ENCODE results near the gene SLC28A2.
A peak's percentile ranks its signal among the peaks of the same experiment; 100 is the strongest.
"Not testable (repeated sequence)": the region's sequence is repeated elsewhere in the genome, so short reads cannot be mapped to it uniquely, and the experiment has no call there.

SLC28A2 gene

DNA sequence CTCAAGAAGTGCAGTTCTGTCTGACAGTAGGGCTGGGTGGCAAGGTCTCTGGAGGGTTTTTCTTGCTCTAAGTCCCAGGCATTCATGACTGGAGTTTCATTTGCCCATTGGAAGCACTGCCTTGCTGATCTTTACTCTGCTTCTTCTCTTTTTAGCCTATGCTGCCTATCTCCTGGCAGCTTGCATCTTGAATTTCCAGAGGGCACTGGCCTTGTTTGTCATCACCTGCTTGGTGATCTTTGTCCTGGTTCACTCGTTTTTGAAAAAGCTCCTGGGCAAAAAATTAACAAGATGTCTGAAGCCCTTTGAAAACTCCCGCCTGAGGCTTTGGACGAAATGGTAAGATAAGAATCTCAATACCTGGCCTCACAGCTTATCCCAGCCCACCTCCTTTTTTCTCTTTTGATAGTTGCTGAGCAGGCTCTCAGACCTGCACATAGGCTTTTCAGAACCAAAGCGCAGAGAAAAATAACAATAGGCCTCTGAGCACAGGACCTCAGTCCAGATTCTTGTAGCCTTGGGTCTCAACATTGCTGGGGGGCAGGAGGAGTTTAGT is 10.9 kb downstream of the SLC28A2 start:
- DNase-seq (ENCODE audit: low read depth in 2 of 2, low spot score in 1 of 2) = no peak

- no peak for DNase-seq (ENCODE audit: low read depth in 2 of 2, low spot score in 1 of 2)
These were observed 11.8 kb downstream of the SLC28A2 start for GRCh38 chr15:45263854-45264253.

- DNase-seq (ENCODE audit: low read depth in 2 of 2, low spot score in 1 of 2) = no peak
These were observed 13.5 kb downstream of the SLC28A2 start for GRCh38 chr15:45265506-45265905.

DNA sequence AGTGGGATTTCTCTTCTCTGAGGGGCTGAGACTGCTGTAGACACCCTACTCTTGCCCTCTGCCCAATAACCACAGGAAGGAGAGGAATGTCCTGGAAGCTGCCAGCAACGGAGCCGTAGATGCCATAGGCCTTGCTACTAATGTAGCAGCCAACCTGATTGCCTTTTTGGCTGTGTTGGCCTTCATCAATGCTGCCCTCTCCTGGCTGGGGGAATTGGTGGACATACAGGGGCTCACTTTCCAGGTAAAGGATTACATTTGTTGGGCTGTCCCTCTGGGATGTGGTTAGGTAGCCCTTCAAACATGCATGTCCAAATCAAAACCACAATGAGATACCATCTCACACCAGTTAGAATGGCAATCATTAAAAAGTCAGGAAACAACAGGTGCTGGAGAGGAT is 16.1 kb downstream of the SLC28A2 start:
- DNase-seq (ENCODE audit: low read depth in 2 of 2, low spot score in 1 of 2) = no peak

GRCh38 chr15:45274636-45275380 is 22.8 kb downstream of the SLC28A2 start:
- no peak for DNase-seq (ENCODE audit: low read depth in 2 of 2, low spot score in 1 of 2)

- no peak for DNase-seq (ENCODE audit: low read depth in 2 of 2, low spot score in 1 of 2)
These were observed 24.8 kb downstream of the SLC28A2 start for GRCh38 chr15:45276831-45277230.

GRCh38 chr15:45279024-45279698 is 27.1 kb downstream of the SLC28A2 start:
- DNase-seq (ENCODE audit: low read depth in 2 of 2, low spot score in 1 of 2) = peak; percentile 90 to 94

DNA sequence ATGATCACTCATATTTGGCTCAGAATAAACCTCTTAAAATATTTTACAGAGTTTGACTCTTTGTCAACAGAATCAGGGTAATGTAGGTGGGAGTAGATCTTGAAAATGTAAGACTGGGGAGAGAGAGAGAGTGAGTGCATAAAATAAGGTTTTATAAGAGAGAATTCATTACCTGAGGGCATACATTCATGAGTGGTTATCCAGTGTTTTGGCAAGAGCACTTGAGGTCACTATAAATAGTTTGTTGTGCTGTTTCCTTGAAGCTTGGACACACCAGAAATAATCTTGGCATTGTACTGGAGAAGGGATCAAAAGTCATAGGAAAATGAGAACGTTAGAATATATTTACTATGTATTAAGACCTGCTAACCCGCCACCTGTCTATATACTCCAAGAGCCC is 33.4 kb downstream of the SLC28A2 start:
- no peak for DNase-seq (ENCODE audit: low read depth in 2 of 2, low spot score in 1 of 2)

DNA sequence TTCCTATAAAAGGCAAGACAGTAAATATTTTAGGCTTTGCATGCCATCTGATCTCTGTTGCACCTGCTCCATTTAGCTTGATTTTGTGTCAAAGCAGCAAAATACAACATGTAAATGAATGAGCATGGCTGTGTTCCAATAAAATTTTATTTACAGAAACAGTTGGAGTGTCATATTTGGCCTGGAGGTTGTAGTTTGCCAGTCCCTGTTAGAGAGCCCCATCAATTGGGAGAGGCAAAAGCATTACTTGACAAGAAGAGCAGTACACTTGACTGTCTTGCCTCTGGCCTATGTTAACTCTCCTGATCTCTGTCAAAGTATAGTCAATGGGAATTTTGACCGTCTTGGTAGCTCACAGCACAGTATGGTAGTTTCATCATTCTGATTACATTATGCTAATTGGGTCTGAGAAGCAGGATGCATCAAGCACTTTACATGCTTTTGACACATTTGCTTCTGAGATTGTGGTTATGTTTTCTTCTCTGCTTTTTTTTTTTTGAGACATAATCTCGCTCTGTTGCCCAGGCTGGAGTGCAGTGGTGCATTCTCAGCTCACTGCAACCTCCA is 35.4 kb downstream of the SLC28A2 start:
- no peak for DNase-seq (ENCODE audit: low read depth in 2 of 2, low spot score in 1 of 2)

- DNase-seq (ENCODE audit: low read depth in 2 of 2, low spot score in 1 of 2) = no peak
These were observed 36.9 kb downstream of the SLC28A2 start for GRCh38 chr15:45288947-45289346.

GRCh38 chr15:45291822-45292582 is 40.0 kb downstream of the SLC28A2 start:
- DNase-seq (ENCODE audit: low read depth in 2 of 2, low spot score in 1 of 2) = no peak

DNA sequence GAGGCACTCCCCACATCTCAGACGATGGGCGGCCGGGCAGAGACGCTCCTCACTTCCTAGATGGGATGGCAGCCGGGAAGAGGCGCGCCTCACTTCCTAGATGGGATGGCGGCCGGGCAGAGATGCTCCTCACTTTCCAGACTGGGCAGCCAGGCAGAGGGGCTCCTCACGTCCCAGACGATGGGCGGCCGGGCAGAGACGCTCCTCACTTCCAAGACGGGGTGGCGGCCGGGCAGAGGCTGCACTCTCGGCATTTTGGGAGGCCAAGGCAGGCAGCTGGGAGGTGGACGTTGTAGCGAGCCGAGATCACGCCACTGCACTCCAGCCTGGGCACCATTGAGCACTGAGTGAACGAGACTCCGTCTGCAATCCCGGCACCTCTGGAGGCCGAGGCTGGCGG is 41.3 kb downstream of the SLC28A2 start:
- DNase-seq (ENCODE audit: low read depth in 2 of 2, low spot score in 1 of 2) = not testable (repeated sequence)

GRCh38 chr15:45298964-45299378 is 46.9 kb downstream of the SLC28A2 start:
- not testable (repeated sequence) for DNase-seq (ENCODE audit: low read depth in 2 of 2, low spot score in 1 of 2)

GRCh38 chr15:45304711-45305110 is 52.7 kb downstream of the SLC28A2 start:
- no peak for DNase-seq (ENCODE audit: low read depth in 2 of 2, low spot score in 1 of 2)

DNA sequence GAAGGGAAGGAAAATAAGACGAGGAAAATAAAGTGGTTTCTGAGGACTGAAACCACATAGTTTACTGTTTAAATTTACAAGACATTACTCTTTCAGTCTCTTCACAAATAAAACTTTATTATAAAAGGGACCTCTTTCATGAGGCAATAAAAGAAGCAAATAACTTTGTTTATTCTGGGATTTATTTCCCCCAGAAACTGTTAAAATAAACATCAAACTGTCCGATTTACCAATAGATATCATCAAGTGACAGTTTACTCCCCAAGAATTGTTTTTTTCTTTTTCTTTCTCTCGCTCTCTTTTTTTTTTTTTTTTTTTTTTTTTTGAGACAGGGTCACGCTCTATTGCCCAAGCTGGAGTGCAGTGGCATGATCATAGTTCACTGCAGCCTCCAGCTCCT is 54.1 kb downstream of the SLC28A2 start:
- DNase-seq (ENCODE audit: low read depth in 2 of 2, low spot score in 1 of 2) = no peak

DNA sequence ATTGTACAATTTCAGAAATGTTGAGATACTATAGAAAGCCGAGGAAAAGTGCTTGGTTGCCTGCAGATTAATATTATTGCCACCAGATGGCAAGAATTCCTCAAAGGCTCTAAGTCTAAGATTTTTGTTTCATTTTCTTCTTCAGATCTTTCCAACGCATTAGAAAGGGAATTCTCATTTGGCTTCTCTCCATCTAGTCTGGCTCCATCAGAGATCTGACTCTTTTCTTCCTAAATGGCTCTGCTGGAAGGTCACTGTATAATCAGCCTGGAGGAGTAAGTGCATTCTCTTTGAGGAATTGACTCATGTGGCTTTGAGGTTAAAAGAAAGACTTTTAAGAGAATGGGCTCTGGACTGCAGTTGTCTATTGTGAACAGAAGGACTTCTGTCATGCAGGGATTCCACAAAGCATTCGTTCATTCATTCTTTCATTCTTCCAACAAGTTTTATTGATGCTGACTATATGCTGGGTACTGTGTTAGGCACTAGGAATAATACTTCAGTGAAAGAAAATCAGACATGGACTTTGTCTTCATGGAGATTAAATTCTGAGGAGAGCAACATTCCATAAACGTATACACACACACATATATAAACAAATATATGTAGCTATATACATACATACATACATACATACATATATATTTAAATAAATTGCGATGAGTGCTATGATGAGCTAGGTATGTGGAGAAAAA is 55.3 kb downstream of the SLC28A2 start:
- no peak for DNase-seq (ENCODE audit: low read depth in 2 of 2, low spot score in 1 of 2)

GRCh38 chr15:45314117-45314516 is 62.1 kb downstream of the SLC28A2 start:
- not testable (repeated sequence) for DNase-seq (ENCODE audit: low read depth in 2 of 2, low spot score in 1 of 2)

DNA sequence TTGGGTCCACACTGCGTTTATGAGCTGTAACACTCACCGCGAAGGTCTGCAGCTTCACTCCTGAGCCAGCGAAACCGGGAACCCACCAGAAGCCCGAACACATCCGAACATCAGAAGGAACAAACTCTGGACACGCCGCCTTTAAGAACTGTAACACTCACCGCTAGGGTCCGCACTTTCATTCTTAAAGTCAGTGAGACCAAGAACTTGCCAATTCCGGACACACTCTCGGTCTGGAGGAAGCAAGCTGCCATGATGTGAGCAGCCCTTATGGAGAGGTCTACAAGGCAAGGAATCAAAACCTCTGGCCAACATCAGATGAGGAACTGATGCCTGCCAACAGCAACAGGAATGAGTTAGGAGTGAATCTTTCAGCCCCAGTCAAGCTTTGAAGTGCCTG is 62.9 kb downstream of the SLC28A2 start:
- DNase-seq (ENCODE audit: low read depth in 2 of 2, low spot score in 1 of 2) = no peak

- DNase-seq (ENCODE audit: low read depth in 2 of 2, low spot score in 1 of 2) = no peak
These were observed 67.6 kb downstream of the SLC28A2 start for GRCh38 chr15:45319472-45320214.

- DNase-seq (ENCODE audit: low read depth in 2 of 2, low spot score in 1 of 2) = no peak
These were observed 68.7 kb downstream of the SLC28A2 start for GRCh38 chr15:45320581-45321205.

All from stimulated activated CD8-positive, alpha-beta memory T cell treated with anti-CD3 and anti-CD28 coated beads, Interleukin-4, amount 100 ng/mL, for 1 hour (primary cell).